Panc1 (cell line): ENCODE data around the gene CPSF6. TPM values are rescaled to one million over a fixed set of nuclear protein-coding genes. Genes with fewer than 3 reads are reported as not detected.

ENCODE experiments used
- ATAC-seq: fragments of 200-7000 bp; cut with Tn5 transposase; 2 replicates; pipeline ENCODE4 v1.9.1; 2020; ENCODE audit warnings: mild to moderate bottlenecking, moderate library complexity
- BruUV-seq: library from RNA; stranded (reverse); fragments of 400-500 nt; replicated peaks from 2 replicates; lab custom pipeline; 2021; lab: Mats Ljungman, UMichigan
- CTCF ChIA-PET: fragments of 300-600 bp; sonication (Branson Sonifier 250); formaldehyde crosslinking; loops from one replicate; lab custom pipeline; 2022; ENCODE audit warnings: antibody characterized with exemption; lab: Charles Lee
- POLR2A ChIA-PET: fragments of 300-600 bp; sonication (Branson Sonifier 250); formaldehyde crosslinking; loops from one replicate; lab custom pipeline; 2022; ENCODE audit warnings: antibody characterized with exemption; lab: Charles Lee
- DNase-seq: peaks from one replicate; pipeline ENCODE4 v3.0.0-alpha.2; 2010; ENCODE audit warnings: low read depth, low spot score
- H3K27ac ChIP-seq: 2 replicates; pipeline ENCODE4 v1.5.1; 2011; ENCODE audit warnings: mild to moderate bottlenecking, low read length, inconsistent platforms
- H3K27me3 ChIP-seq: fragments of 200-500 bp; sonication (Bioruptor generic); 2 replicates; pipeline ENCODE4 v1.6.0; 2014; ENCODE audit warnings: low read length, inconsistent platforms; ENCODE audit not compliant: control insufficient read depth, insufficient read depth
- H3K36me3 ChIP-seq: fragments of 200-500 bp; sonication (Bioruptor generic); 2 replicates; pipeline ENCODE4 v1.5.1; 2014; ENCODE audit warnings: inconsistent platforms, mild to moderate bottlenecking, low read length, moderate library complexity; ENCODE audit not compliant: control insufficient read depth, insufficient read depth
- H3K4me1 ChIP-seq: 2 replicates; pipeline ENCODE4 v1.5.1; 2011; ENCODE audit warnings: inconsistent platforms, mild to moderate bottlenecking, low read length, moderate library complexity; ENCODE audit not compliant: control insufficient read depth, insufficient read depth
- H3K4me3 ChIP-seq, 2 experiments: 2 replicates each; pipeline ENCODE4 v1.5.1; 2011 to 2012; ENCODE audit warnings: low read depth in 2 of 2, low read length in 2 of 2, mild to moderate bottlenecking in 2 of 2, inconsistent platforms in 1 of 2, moderate library complexity in 1 of 2
- H3K9me3 ChIP-seq: fragments of 200-500 bp; sonication (Bioruptor generic); 2 replicates; pipeline ENCODE4 v1.5.1; 2014; ENCODE audit warnings: low read depth, mild to moderate bottlenecking, inconsistent platforms, low read length, moderate library complexity; ENCODE audit not compliant: control insufficient read depth, insufficient read depth
- POLR2AphosphoS5 ChIP-seq: IDR thresholded peaks from 2 replicates; pipeline ENCODE4 v1.6.1; 2012; ENCODE audit warnings: mild to moderate bottlenecking, low read depth, low read length, moderate library complexity
- SIN3A ChIP-seq: IDR thresholded peaks from 2 replicates; pipeline ENCODE4 v1.6.1; 2012; ENCODE audit warnings: low read depth, mild to moderate bottlenecking, low read length, moderate library complexity, borderline replicate concordance; ENCODE audit not compliant: insufficient read depth
- TCF7L2 ChIP-seq: IDR thresholded peaks from 2 replicates; pipeline ENCODE4 v1.6.1; 2011; ENCODE audit warnings: mild to moderate bottlenecking, low read depth, low read length, inconsistent platforms
- in situ Hi-C: cut with HindIII; loops from 2 replicates; pipeline ENCODE4 v1.10.0; 2016; ENCODE audit warnings: low sequenced_read_pairs, low pct_unique_long_range_greater_than_20kb
- intact Hi-C: fragments of 100-400 bp; cut with micrococcal nuclease; formaldehyde crosslinking; loops from one replicate; pipeline ENCODE4 v1.10.0; 2022; ENCODE audit not compliant: unreplicated experiment
- total RNA-seq: library from RNA; stranded (reverse); gene quantifications from one replicate; pipeline ENCODE4 v1.2.1, GENCODE V29; 2021; ENCODE audit not compliant: unreplicated experiment
- TF ChIP-seq, protein P1 (sequence below): fragments of 450-650 bp; IDR thresholded peaks from 2 replicates; pipeline ENCODE4 v1.5.1; 2017; ENCODE audit warnings: mild to moderate bottlenecking
- TF ChIP-seq, protein P2 (sequence below), 2 experiments: IDR thresholded peaks; 2 replicates each; pipeline ENCODE4 v1.6.1; 2011 to 2012; ENCODE audit warnings: low read depth in 2 of 2, control low read depth in 1 of 2, low read length in 1 of 2, mild to moderate bottlenecking in 1 of 2, moderate library complexity in 1 of 2; ENCODE audit not compliant: insufficient read depth in 1 of 2

The CPSF6 gene
- total RNA-seq, 1 experiment from 2014 or later: 82.0 TPM

DNA sequence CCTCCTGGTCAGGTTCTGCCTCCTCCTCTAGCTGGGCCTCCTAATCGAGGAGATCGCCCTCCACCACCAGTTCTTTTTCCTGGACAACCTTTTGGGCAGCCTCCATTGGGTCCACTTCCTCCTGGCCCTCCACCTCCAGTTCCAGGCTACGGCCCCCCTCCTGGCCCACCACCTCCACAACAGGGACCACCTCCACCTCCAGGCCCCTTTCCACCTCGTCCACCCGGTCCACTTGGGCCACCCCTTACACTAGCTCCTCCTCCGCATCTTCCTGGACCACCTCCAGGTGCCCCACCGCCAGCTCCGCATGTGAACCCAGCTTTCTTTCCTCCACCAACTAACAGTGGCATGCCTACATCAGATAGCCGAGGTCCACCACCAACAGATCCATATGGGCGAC is 19.3 kb downstream of the CPSF6 start:
- BruUV-seq: no TSS peak
- CTCF ChIA-PET: no interaction called here
- in situ Hi-C loops: no loop called here
- TF ChIP-seq POLR2AphosphoS5: no peak
- no peak for TF ChIP-seq TCF7L2
- TF ChIP-seq, protein P1, sequence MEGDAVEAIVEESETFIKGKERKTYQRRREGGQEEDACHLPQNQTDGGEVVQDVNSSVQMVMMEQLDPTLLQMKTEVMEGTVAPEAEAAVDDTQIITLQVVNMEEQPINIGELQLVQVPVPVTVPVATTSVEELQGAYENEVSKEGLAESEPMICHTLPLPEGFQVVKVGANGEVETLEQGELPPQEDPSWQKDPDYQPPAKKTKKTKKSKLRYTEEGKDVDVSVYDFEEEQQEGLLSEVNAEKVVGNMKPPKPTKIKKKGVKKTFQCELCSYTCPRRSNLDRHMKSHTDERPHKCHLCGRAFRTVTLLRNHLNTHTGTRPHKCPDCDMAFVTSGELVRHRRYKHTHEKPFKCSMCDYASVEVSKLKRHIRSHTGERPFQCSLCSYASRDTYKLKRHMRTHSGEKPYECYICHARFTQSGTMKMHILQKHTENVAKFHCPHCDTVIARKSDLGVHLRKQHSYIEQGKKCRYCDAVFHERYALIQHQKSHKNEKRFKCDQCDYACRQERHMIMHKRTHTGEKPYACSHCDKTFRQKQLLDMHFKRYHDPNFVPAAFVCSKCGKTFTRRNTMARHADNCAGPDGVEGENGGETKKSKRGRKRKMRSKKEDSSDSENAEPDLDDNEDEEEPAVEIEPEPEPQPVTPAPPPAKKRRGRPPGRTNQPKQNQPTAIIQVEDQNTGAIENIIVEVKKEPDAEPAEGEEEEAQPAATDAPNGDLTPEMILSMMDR: no peak
- TF ChIP-seq, protein P2, sequence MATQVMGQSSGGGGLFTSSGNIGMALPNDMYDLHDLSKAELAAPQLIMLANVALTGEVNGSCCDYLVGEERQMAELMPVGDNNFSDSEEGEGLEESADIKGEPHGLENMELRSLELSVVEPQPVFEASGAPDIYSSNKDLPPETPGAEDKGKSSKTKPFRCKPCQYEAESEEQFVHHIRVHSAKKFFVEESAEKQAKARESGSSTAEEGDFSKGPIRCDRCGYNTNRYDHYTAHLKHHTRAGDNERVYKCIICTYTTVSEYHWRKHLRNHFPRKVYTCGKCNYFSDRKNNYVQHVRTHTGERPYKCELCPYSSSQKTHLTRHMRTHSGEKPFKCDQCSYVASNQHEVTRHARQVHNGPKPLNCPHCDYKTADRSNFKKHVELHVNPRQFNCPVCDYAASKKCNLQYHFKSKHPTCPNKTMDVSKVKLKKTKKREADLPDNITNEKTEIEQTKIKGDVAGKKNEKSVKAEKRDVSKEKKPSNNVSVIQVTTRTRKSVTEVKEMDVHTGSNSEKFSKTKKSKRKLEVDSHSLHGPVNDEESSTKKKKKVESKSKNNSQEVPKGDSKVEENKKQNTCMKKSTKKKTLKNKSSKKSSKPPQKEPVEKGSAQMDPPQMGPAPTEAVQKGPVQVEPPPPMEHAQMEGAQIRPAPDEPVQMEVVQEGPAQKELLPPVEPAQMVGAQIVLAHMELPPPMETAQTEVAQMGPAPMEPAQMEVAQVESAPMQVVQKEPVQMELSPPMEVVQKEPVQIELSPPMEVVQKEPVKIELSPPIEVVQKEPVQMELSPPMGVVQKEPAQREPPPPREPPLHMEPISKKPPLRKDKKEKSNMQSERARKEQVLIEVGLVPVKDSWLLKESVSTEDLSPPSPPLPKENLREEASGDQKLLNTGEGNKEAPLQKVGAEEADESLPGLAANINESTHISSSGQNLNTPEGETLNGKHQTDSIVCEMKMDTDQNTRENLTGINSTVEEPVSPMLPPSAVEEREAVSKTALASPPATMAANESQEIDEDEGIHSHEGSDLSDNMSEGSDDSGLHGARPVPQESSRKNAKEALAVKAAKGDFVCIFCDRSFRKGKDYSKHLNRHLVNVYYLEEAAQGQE (IDR thresholded peaks at IDR 0.05; ENCODE audit: insufficient read depth in 1 of 2, low read depth in 2 of 2, low read length in 1 of 2): no peak
- TF ChIP-seq SIN3A: no peak
- Histone ChIP-seq H3K9me3 (no peaks in the 10 kb centered on the region), H3K4me3 (no peak overlapping the region), H3K27me3 (no peaks in the 10 kb centered on the region), H3K36me3 (peaks cover 75% of the 10 kb centered on the region), H3K27ac (no peak overlapping the region), H3K4me1 (no peaks in the 10 kb centered on the region)
- POLR2A ChIA-PET: interaction anchor here (0.6 kb wide), 1 partner anchor 378 kb away, joined by 6 read pairs; no protein-coding TSS in a partner anchor
- DNase-seq: no peak
- intact Hi-C loops: no loop called here
- ATAC-seq: no peak

DNA sequence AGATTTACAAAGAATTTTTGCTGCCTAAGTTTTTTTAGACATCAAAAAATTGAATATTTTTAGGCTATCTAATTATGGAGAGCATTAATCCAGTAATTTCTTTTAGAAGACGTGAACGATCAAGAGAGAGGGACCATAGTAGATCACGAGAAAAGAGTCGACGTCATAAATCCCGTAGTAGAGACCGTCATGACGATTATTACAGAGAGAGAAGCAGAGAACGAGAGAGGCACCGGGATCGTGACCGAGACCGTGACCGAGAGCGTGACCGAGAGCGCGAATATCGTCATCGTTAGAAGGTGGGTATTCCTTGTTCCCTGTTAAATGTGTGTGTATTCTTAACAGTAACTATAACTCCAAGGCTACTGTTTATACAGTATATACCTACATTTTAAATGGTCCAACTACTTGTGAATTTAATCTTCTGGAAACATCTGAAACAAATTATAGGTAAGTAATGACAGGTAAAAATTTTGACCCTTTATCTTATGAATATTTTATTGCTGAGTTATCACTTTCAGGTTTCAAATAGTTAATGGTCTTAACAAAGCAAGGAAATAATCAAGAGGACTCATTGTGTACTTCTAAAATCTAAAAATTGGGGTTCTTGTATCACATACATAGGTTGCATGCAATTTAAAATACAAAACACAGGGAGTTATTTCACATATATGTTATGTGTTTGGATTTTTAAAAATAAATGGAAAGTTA is 23.1 kb downstream of the CPSF6 start:
- Histone ChIP-seq H3K27ac (no peak overlapping the region), H3K36me3 (peaks cover 73% of the 10 kb centered on the region), H3K4me3 (no peak overlapping the region), H3K4me1 (no peaks in the 10 kb centered on the region), H3K27me3 (no peaks in the 10 kb centered on the region), H3K9me3 (no peaks in the 10 kb centered on the region)
- intact Hi-C loops (no loop called here), in situ Hi-C loops (no loop called here)
- TF ChIP-seq, protein P2 (IDR thresholded peaks at IDR 0.05; ENCODE audit: insufficient read depth in 1 of 2, low read depth in 2 of 2, low read length in 1 of 2): no peak
- no peak for TF ChIP-seq SIN3A
- TF ChIP-seq, protein P1: no peak
- TF ChIP-seq TCF7L2: no peak
- no peak for TF ChIP-seq POLR2AphosphoS5
- ChIA-PET CTCF (no interaction called here), POLR2A (no interaction called here)
- ATAC-seq (no peak), DNase-seq (no peak)
- BruUV-seq: no TSS peak
